H1 (cell line): Measurements from ENCODE around the gene CYTH1. TPM values are rescaled to one million over a fixed set of nuclear protein-coding genes. Genes with fewer than 3 reads are reported as not detected.

Source experiments
- CHD2 ChIP-seq: IDR thresholded peaks from 2 replicates; pipeline ENCODE4 v1.6.1; 2012; ENCODE audit warnings: low read length, improper control_type of control experiment
- CREB1 ChIP-seq: IDR thresholded peaks from 2 replicates; pipeline ENCODE4 v1.6.1; 2012; ENCODE audit warnings: inconsistent platforms
- EGR1 ChIP-seq: IDR thresholded peaks from 2 replicates; pipeline ENCODE4 v1.6.1; 2011; ENCODE audit warnings: low read depth, low read length, borderline replicate concordance
- RNF2 ChIP-seq: fragments of 200-900, 300-1000 bp; sonication (generic); IDR thresholded peaks from 2 replicates; pipeline ENCODE4 v1.7.1; 2016; ENCODE audit warnings: borderline replicate concordance, low read depth, mild to moderate bottlenecking, antibody characterized with exemption, low read length; ENCODE audit not compliant: poor library complexity, severe bottlenecking; ENCODE audit errors: missing control alignments
- SAP30 ChIP-seq: fragments of 300-600 bp; sonication (generic); IDR thresholded peaks from 2 replicates; pipeline ENCODE4 v1.7.1; 2012; ENCODE audit warnings: low read length, moderate library complexity, mild to moderate bottlenecking, inconsistent platforms; ENCODE audit not compliant: insufficient read depth, insufficient replicate concordance
- SP4 ChIP-seq: IDR thresholded peaks from 2 replicates; pipeline ENCODE4 v1.6.1; 2012; ENCODE audit warnings: low read length, inconsistent platforms
- TAF1 ChIP-seq: IDR thresholded peaks from 2 replicates; pipeline ENCODE4 v1.6.1; 2011; ENCODE audit warnings: mild to moderate bottlenecking, low read depth, low read length
- polyA plus RNA-seq, 7 experiments: library from polyadenylated mRNA; depleted of rRNA in 3 of 7; stranded (reverse) in 5 of 7; unstranded in 2 of 7; fragments of >200 nt in 5 of 7; fragments of 200-250 nt in 2 of 7; gene quantifications; 1 replicate in 5 of 7; 2 replicates in 1 of 7; 4 replicates in 1 of 7; pipeline versions ENCODE4 v1.2.1 to v1.2.3, GENCODE V29; 2011 to 2013; ENCODE audit warnings: missing spikeins in 2 of 7, mixed read lengths in 2 of 7
- total RNA-seq: library from RNA; stranded (reverse); fragmentation: NEBNext Ultra II Directional; extraction: Animal tissue kit (Norgen Biotek cat#: 25700); gene quantifications from 2 replicates; pipeline ENCODE4 v1.2.1, GENCODE V29; 2021

CYTH1 gene
- total and polyA plus RNA-seq, 2 of the 8 experiments (the other 6 are each of a cell fraction or from before 2014, with no cell fraction given): 12.8 to 14.8 TPM

GRCh38 chr17:78669975-78670518 is 112.0 kb downstream of the CYTH1 start (continued):
- TF ChIP-seq SAP30 (no peak), TAF1 (no peak), RNF2 (no peak), SP4 (no peak), EGR1 (no peak), CREB1 (no peak), CHD2 (no peak)
